Heart right ventricle (tissue), 16 donors: ENCODE measurements around the gene SPECC1. TPM values are rescaled to one million over a fixed set of nuclear protein-coding genes. Genes with fewer than 3 reads are reported as not detected.
A peak's percentile ranks its signal among the peaks of the same experiment; 100 is the strongest.

ENCODE experiments used
- ATAC-seq, 8 donors: fragments of 200-7000 bp; cut with Tn5 transposase; one replicate each; pipeline ENCODE4 v1.9.1; 2020; ENCODE audit warnings: mild to moderate bottlenecking in 8 of 8, moderate library complexity in 8 of 8, moderate number of reproducible peaks in 1 of 8
- DNase-seq, 2 donors: peaks; one replicate each; pipeline ENCODE4 v3.0.0-alpha.2; 2020
- H3K27ac ChIP-seq, 10 donors: fragments of 200-600 bp; sonication (generic) in 2 of 10; one replicate each; pipeline versions ENCODE4 v1.5.0 to v1.8.0; 2020 to 2022; ENCODE audit warnings: mild to moderate bottlenecking in 3 of 10
- H3K27me3 ChIP-seq, 7 donors: fragments of 200-600 bp; one replicate each; pipeline ENCODE4 v1.8.0; 2021 to 2022; ENCODE audit warnings: mild to moderate bottlenecking in 2 of 7
- H3K36me3 ChIP-seq, 9 donors: fragments of 200-600 bp; sonication (generic) in 1 of 9; one replicate each; pipeline versions ENCODE4 v1.5.0 to v1.8.0; 2020 to 2022; ENCODE audit warnings: mild to moderate bottlenecking in 2 of 9
- H3K4me1 ChIP-seq, 9 donors: fragments of 200-600 bp; sonication (generic) in 1 of 9; one replicate each; pipeline versions ENCODE4 v1.5.0 to v1.8.0; 2020 to 2022; ENCODE audit warnings: mild to moderate bottlenecking in 4 of 9
- H3K4me3 ChIP-seq, 10 donors: fragments of 200-600 bp; sonication (generic) in 2 of 10; one replicate each; pipeline versions ENCODE4 v1.5.0 to v1.8.0; 2020 to 2022; ENCODE audit warnings: mild to moderate bottlenecking in 7 of 10, moderate library complexity in 2 of 10
- H3K9me3 ChIP-seq, 11 donors: fragments of 200-600 bp in 10 of 11; sonication (generic) in 2 of 11; one replicate each; pipeline versions ENCODE4 v1.5.0 to v1.8.0; 2013 to 2022; ENCODE audit warnings: mild to moderate bottlenecking in 2 of 11, control low read depth in 1 of 11, moderate library complexity in 1 of 11
- WGBS, 2 donors: extraction: QIAGEN DNeasy Blood & Tissue Kit; methylation state at CpG; one replicate each; pipeline ENCODE4 v1.1.7; 2013; ENCODE audit warnings: inconsistent platforms in 1 of 2; 5-methylcytosine and 5-hydroxymethylcytosine counted together
- intact Hi-C, 10 donors: fragments of 100-400 bp; cut with DNase I; formaldehyde crosslinking; loops; one replicate each; pipeline versions ENCODE4 v1.11.1 to v1.14.2; 2022
- polyA plus RNA-seq, 2 donors: library from polyadenylated mRNA; stranded (reverse); fragments of 200-250 nt; gene quantifications; one replicate each; pipeline ENCODE4 v1.2.3, GENCODE V29; 2013
- total RNA-seq, 10 donors: library from RNA; stranded (reverse); fragmentation: NEBNext Ultra II Directional in 3 of 10; extraction: Animal tissue kit (Norgen Biotek cat#: 25700) in 3 of 10; gene quantifications; one replicate each; pipeline versions ENCODE4 v1.2.1 to v1.2.4, GENCODE V29; 2021 to 2023
- TF ChIP-seq, protein P1 (sequence below), 9 donors: fragments of 200-600 bp; sonication (generic) in 2 of 9; IDR thresholded peaks; one replicate each; pipeline versions ENCODE4 v1.5.0 to v1.8.0; 2021 to 2022; ENCODE audit warnings: antibody characterized with exemption in 9 of 9, mild to moderate bottlenecking in 5 of 9, moderate library complexity in 1 of 9
- donor health status: Arrhythmogenic right ventricular cardiomyopathy.
- donor health status: ischemic (EF 13 %, LVEDD 7.1; RV severe dilation, severe dysfunction).
- donor health status: healthy with polysubstance abuse.
- donor health status: DM: no; HTN: yes; CAD: no.
- donor health status: DM: no; HTN: no; CAD: no.
- donor health status: ischemic (EF 25% LVEDD 6.9; RV normal size, moderate dysfunction).
- donor health status: ischemic (EF 25% LVEDD 5.7; RV mildly dilated, moderate dysfunction).
- donor health status: healthy.
- donor health status: DM: yes; HTN: yes; CAD: no.
- donor health status: Ischemic cardiomyopathy.
- donor health status: ischemic (EF 35%, LVEDD 5.7; RV mildly dilated, moderate dysfunction).
- donor health status: nonischemic (EF 11% LVEDD 7.7; RV severe dilation, severe dysfunction).
- donor health status: DM: yes; HTN: yes; CAD: no.
- donor health status: PGD.
- donor health status: ischemic (EF 29% LVEDD 5.4; RV normal size, mild dysfunction).
- donor health status: nonischemic (EF 23%, LVEDD 6.1; RV moderate dilation, normal function).

The SPECC1 gene
- total and polyA plus RNA-seq, 12 donors = 2.9 to 15.2 (median 8.5) TPM

DNA sequence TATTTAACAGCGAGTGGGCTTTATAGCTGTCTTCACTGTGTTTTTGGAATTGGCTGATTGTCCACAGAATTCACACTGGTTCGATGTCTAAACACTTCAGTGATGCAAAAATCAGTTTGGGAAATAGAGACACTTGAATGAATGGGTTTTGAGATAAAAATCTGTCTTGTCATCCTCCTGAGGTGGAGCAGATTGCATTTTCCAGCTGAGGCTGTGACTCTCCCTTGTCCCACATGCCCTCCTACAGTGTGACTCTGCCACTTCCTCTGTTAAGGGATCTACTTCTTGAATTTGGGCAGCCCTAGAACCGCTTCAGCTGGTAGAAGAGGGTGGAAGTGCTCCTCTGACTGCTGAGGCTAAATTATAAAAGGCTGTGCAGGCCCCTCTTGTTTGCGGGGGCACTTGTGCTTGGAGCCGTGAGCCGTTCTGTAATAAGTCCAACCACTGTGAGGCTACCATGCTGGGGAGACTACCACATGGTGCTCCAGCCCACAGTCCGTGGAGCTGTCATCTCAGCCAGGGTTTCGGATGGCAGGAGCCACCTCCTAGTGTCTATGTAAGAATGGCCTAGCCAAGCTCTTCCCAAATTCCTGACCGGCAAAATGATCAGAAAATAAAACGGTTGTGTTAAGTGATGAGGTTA is 175.9 kb downstream of the SPECC1 start:
- peaks cover 0 to 17% (median 0%) of the 10 kb centered on the region in 9 donors for H3K4me1 ChIP-seq
- intact Hi-C loops = no loop called here
- DNase-seq (no peak), ATAC-seq (no peak)
- no peaks in the 10 kb centered on the region for H3K9me3 ChIP-seq
- no peak overlapping the region for H3K27ac ChIP-seq
- TF ChIP-seq, protein P1, sequence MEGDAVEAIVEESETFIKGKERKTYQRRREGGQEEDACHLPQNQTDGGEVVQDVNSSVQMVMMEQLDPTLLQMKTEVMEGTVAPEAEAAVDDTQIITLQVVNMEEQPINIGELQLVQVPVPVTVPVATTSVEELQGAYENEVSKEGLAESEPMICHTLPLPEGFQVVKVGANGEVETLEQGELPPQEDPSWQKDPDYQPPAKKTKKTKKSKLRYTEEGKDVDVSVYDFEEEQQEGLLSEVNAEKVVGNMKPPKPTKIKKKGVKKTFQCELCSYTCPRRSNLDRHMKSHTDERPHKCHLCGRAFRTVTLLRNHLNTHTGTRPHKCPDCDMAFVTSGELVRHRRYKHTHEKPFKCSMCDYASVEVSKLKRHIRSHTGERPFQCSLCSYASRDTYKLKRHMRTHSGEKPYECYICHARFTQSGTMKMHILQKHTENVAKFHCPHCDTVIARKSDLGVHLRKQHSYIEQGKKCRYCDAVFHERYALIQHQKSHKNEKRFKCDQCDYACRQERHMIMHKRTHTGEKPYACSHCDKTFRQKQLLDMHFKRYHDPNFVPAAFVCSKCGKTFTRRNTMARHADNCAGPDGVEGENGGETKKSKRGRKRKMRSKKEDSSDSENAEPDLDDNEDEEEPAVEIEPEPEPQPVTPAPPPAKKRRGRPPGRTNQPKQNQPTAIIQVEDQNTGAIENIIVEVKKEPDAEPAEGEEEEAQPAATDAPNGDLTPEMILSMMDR (IDR thresholded peaks at IDR 0.05) = no peak
- 91% methylated on average over 10 of the region's 10 CpGs for WGBS, 2 donors
- no peaks in the 10 kb centered on the region for H3K27me3 ChIP-seq
- no peaks in the 10 kb centered on the region for H3K36me3 ChIP-seq
- H3K4me3 ChIP-seq = no peak overlapping the region

GRCh38 chr17:20187049-20187448 is 177.9 kb downstream of the SPECC1 start:
- Histone ChIP-seq H3K27me3 (no peaks in the 10 kb centered on the region), H3K36me3 (no peaks in the 10 kb centered on the region), H3K4me1 (peaks cover 0 to 17% (median 0%) of the 10 kb centered on the region in 9 donors), H3K9me3 (no peaks in the 10 kb centered on the region), H3K27ac (no peak overlapping the region), H3K4me3 (no peak overlapping the region)
- no peak for DNase-seq
- intact Hi-C loops = no loop called here
- TF ChIP-seq, protein P1 (IDR thresholded peaks at IDR 0.05) = no peak
- no peak for ATAC-seq
- 72 to 76% methylated on average over 4 of the region's 4 CpGs for WGBS, 2 donors

DNA sequence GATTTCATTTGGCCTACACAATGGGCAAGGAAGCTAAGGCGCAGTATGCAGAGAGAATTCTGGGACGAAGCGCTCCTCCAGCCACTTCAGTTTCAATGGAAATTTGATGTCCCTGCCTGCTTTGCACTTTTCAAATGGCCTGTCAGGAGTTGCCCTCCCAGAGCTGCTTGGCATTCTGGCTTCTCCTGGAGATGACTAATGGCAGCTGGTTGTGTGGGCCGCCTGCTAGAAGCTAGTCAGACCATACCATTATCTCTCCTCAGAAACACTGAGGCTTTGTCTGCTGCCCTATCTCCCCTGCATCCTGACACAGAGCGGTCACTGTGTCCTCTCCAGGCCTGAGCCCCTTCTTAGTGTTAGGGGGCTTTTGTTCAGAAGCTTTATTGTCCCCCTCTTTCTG is 180.1 kb downstream of the SPECC1 start:
- 89 to 90% methylated on average over 5 of the region's 5 CpGs for WGBS, 2 donors
- ATAC-seq (peak in 1 of 8 donors; percentile 18), DNase-seq (no peak)
- H3K4me1 ChIP-seq = peaks cover 0 to 24% (median 0%) of the 10 kb centered on the region in 9 donors
- H3K4me3 ChIP-seq = no peak overlapping the region
- intact Hi-C loops = no loop called here
- no peaks in the 10 kb centered on the region for H3K9me3 ChIP-seq
- no peaks in the 10 kb centered on the region for H3K27me3 ChIP-seq
- no peaks in the 10 kb centered on the region for H3K36me3 ChIP-seq
- TF ChIP-seq, protein P1 (IDR thresholded peaks at IDR 0.05) = no peak
- H3K27ac ChIP-seq = no peak overlapping the region

DNA sequence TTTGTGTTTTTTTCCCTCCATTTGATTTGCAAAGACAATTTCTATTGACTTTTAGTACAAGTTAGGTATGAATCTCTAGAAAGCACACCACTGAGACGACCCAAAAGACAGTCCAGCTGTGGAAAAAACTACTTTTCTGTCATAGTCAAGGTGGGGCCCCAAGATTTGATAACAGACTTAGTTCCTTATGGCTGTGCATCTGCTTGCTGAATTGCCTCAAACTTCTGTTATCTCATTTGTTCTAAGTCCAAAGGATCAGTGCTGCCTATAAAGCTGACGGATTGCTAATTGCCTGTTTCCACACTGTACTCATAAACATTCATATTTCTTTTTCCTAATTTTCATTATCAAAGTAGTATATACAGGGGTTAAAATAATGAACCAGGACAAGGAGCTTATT is 180.8 kb downstream of the SPECC1 start:
- H3K4me1 ChIP-seq = peaks cover 0 to 24% (median 0%) of the 10 kb centered on the region in 9 donors
- TF ChIP-seq, protein P1 (IDR thresholded peaks at IDR 0.05) = no peak
- H3K9me3 ChIP-seq = peaks cover 0 to 6% (median 0%) of the 10 kb centered on the region in 11 donors
- no peak overlapping the region for H3K4me3 ChIP-seq
- no peaks in the 10 kb centered on the region for H3K36me3 ChIP-seq
- ATAC-seq (no peak), DNase-seq (no peak)
- H3K27me3 ChIP-seq = no peaks in the 10 kb centered on the region
- WGBS, 2 donors = 74 to 75% methylated on average over 2 of the region's 2 CpGs
- no peak overlapping the region for H3K27ac ChIP-seq
- intact Hi-C loops = no loop called here
